HG02852 (cell line): Measurements from ENCODE around the gene NPIPA5.
"Not testable (repeated sequence)": the region's sequence is repeated elsewhere in the genome, so short reads cannot be mapped to it uniquely, and the experiment has no call there.

Experiments used
- ATAC-seq: cut with Tn5 transposase; IDR thresholded peaks from one replicate; pipeline ENCODE4 v1.9.1; 2021; ENCODE audit warnings: mild to moderate bottlenecking, moderate library complexity; ENCODE audit not compliant: unreplicated experiment

NPIPA5 gene

GRCh38 chr16:15393025-15393424, 14.9 kb upstream of the NPIPA5 start:
- ATAC-seq, result not testable (repeated sequence)

GRCh38 chr16:15389916-15390315, 11.8 kb upstream of the NPIPA5 start:
- ATAC-seq, result not testable (repeated sequence)

DNA sequence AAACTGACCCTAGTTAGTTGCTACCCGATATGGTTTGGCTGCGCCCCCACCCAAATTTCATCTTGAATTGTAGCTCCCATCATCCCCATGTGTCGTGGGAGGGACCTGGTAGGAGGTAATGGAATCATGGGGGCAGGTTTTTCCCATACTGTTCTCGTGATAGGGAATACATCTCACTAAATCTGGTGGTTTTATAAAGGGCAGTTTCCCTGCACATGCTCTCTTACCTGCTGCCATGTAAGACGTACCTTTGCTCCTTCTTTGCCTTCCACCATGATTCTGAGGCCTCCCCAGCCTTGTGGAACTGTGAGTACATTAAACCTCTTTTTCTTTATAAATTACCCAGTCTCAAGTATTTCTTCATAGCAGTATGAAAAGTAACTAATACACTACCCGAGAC, 10.0 kb upstream of the NPIPA5 start:
- ATAC-seq, result not testable (repeated sequence)

DNA sequence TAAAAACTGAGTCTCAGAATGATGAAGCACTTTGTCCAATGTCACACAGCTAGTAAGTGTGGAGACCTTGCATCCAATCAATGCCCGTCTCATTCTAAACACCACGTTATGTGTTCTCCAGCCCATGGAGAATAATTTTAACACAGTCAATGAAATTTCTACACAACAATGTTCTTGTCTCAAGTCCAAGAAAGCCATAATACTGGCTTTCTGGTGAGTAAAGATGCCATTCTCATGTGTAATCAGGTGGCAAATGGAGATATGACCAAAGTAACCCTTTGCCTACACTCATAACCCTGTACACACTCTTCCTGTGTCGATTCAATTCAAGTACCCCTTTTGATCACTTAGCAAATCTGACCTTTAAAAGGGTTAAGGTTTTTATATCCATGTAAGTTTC, 4.7 kb upstream of the NPIPA5 start:
- not testable (repeated sequence) for ATAC-seq

DNA sequence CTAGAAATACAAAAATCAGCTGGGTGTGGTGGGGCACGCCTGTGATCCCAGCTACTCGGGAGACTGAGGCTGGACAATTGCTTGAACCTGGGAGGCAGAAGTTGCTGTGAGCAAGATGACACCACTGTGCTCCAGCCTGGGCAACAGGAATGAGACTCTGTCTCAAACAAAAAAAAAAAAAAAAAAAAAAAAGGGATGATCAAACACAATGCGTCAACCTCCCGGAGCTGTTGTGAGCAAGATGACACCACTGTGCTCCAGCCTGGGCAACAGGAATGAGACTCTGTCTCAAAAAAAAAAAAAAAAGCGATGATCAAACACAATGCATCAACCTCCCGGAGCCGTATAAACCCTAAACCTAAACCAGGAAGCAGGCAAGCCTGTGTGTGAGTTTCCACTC, 20.6 kb downstream of the NPIPA5 start:
- ATAC-seq, result not testable (repeated sequence)

DNA sequence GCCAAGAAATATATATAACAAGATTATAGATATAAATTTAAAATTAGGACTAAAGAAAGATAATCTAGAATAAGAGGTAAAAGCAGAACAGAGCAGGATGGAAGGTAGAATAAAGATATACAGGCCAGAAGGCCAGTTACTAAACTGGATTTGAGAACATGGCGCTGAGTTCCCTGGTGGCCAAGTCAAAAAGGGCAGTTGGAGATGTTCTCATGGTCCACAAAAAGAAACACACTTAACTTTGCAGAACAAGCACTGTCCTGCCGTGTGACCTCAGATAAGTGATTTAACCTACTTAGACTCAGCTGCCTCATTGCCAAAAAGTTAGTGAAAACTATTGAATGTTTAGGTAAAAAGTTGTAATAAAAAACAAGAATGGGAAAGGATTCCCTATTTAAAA, 23.2 kb downstream of the NPIPA5 start:
- ATAC-seq, result not testable (repeated sequence)

DNA sequence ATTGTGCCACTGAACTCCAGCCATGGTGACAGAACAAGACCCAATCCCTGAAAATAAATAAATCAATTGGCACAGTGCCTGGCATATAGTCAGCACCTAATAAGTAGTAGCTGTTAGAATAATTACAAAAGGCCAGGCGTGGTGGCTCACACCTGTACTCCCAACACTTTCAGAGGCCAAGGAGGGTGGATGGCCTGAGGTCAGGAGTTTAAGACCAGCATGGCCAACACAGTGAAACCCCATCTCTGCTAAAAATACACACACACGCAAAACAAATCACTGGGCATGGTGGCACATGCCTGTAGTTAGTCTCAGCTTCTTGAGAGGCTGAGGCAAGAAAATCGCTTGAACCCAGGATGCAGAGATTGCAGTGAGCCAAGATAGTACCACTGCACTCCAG, 25.2 kb downstream of the NPIPA5 start:
- ATAC-seq, result not testable (repeated sequence)

DNA sequence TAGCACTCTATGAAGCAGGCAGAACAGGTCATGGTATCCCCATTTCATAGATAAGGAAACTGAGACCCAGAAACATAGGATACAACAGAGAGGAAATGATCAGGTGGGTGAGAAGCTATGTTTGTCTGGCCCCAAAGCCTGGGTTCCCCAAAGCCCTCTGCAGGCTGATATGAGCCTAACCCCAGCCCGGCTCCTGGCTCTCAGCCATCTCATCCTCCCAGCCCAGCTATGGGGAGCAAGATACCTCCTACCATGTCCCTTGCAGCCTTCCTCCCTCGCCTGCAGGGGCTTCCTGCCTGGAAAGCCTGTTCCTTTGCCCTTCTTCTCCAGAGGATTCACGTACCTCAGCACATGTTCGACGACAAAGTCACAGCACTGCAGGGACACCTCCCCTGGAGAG, 26.3 kb downstream of the NPIPA5 start:
- not testable (repeated sequence) for ATAC-seq

DNA sequence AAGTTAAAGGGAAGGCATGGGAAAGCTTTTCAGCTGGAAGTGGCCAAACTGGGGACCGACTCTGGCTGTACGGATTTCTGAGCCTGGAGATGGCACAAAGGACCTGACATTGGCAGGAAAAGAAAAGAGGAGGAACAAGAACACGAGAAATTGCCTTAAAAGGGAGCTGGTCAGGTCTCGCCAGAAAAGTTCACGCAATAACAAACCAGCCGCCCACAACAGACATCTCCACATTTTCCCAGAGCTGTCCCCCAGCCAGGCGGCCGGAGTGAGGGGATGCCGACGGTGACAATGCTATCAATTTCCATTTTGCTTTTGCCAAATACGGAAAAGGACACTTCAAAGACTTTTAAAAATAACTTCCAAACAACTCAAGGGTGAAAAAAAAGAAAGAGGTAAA, 26.8 kb downstream of the NPIPA5 start:
- ATAC-seq, result not testable (repeated sequence)

GRCh38 chr16:15348721-15349120, 29.4 kb downstream of the NPIPA5 start:
- ATAC-seq, result not testable (repeated sequence)

- not testable (repeated sequence) for ATAC-seq
Measured at GRCh38 chr16:15342337-15342736, 35.8 kb downstream of the NPIPA5 start.

GRCh38 chr16:15338986-15339385, 39.1 kb downstream of the NPIPA5 start:
- ATAC-seq, result not testable (repeated sequence)

DNA sequence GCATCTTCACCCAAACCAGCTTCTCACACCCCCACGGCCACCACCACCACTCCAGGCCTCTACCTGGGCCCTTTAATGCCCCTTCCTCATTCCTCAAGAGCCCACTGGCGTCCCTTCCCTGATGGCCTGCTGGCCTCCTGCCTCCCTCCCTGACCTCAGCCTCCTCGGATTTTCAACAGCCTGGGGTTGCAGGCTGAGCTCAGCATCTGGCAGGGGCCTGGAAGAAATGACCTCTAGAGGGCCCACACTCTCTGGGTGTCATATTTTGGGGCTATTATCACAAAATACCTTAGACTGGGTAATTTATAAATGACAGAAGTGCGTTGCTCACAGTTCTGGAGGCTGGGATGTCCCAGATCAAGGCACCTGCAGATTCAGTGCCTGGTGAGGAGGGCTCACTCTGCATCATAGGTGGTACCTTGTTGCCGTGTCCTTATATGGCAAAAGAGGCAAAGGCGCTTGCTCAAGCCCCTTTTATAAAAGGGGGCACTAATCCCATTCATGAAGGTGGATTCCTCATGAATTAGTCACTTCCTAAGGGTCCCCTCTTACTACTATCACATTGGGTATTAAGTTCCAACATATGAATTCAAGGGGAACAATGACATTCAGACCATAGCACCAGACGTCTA, 40.0 kb downstream of the NPIPA5 start:
- ATAC-seq, result not testable (repeated sequence)

DNA sequence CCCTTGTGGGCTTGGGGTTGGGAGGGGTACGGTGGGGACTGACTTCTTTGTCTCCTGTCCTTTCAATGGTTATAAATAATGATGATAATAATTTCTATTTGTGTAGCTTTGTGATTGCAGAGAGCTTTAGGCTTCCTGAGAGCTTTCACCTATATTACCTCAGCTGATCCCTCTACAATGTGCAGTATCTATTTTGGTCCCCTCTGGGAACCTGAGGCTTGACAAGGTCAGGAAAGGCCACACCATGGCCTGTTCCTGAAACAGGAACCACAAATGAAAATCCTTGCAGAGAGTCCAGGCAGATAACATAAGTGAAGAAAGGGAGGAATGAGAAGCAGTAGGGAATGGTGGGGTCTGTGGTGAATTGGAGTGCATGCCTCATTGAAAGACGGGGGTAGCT, 42.5 kb downstream of the NPIPA5 start:
- not testable (repeated sequence) for ATAC-seq

DNA sequence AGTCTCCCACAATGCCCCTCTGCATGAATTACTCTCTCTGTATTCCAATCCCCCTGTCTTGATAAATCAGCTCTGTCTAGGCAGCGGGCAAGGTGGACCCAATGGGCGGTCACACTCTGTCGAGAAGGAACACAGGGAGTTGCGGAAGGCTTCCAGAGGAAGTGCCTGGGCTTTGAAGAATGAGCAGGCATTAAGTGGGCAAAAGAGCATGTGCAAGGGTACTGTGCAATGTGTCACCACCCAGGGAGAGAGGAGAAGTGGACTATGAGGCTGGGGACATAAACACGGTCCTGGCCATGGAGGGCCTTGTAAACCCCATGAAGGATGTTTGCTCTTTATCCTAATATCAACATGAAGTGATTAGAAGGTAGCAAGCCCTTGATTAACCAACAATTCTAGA, 44.1 kb downstream of the NPIPA5 start:
- not testable (repeated sequence) for ATAC-seq

DNA sequence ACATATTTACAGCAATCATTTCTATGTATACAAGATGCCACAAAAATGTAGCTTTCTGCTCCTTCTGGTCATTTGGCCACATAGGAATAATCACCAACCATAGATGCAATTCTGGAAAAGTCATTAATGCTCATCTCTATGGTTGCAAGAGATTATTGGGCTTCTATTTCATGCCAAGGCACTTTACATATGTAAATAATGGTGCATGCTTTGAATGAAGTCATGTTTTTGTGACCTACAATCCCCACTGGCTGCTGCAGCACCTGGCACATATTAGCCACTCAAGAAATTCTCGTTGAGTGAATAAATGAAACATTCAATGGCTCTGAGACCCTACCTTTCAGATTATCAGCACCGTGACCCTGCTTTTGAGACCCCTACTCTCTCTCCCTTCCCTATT, 47.1 kb downstream of the NPIPA5 start:
- ATAC-seq, result not testable (repeated sequence)

DNA sequence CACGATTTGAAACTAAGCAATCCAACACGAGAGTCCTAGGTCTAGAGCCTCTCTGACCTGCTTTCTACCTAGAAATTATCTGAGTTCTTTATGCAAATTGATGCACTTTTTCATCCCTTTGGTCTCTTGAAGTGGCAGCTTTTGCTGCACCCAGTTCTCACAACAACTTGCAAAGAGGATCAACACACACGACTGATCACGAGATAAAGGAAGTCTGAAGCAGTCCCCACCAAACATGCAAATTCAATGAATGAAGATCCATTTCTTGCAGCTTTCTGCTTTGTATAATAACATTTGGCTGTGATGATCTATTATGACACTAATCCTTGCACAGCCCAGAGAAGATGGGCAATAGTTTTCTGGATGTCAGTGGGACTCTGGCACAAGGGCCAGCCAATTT, 53.1 kb downstream of the NPIPA5 start:
- not testable (repeated sequence) for ATAC-seq

DNA sequence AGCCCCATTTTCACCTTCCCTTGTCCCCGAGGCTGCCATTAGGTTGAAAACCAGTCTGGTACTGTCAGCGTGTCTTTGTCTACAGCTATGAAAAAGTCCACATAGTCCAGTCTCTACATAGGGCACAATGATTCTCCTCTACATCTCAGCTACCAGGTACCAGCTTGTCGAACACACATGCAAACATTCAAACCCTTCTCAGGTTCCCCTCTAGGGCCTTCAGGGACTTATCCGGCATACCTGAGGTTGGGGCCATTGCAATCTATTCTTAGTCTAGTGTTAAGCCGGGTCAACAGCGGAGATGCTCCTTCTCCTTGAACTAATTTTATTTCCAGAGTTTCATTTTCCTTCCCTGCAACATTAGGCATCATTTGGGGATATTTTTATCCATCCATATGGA, 54.7 kb downstream of the NPIPA5 start:
- ATAC-seq, result not testable (repeated sequence)

GRCh38 chr16:15321221-15321620, 56.9 kb downstream of the NPIPA5 start:
- ATAC-seq, result not testable (repeated sequence)

GRCh38 chr16:15314562-15314961, 63.5 kb downstream of the NPIPA5 start:
- not testable (repeated sequence) for ATAC-seq
